ENCODE data around the gene TULP1. TPM values are rescaled to one million over a fixed set of nuclear protein-coding genes. Genes with fewer than 3 reads are reported as not detected.

TULP1 gene
- total RNA-seq, 1 experiment from 2014 or later, result not detected

- H2AK5ac ChIP-seq (ENCODE audit: insufficient read length, low read length), result no peak overlapping the region
- H3K23me2 ChIP-seq (ENCODE audit: insufficient read length, low read depth, low read length, poor library complexity, severe bottlenecking), result peaks cover 16% of the 10 kb centered on the region
- no peak overlapping the region for H3K56ac ChIP-seq (ENCODE audit: insufficient read length, low read depth, low read length)
- no peak overlapping the region for H2BK12ac ChIP-seq (ENCODE audit: insufficient read length, low read depth, low read length)
- H3K18ac ChIP-seq (ENCODE audit: insufficient read length, low read depth, low read length), result no peak overlapping the region
- no peak overlapping the region for H2BK15ac ChIP-seq (ENCODE audit: low read depth, low read length)
- H2BK120ac ChIP-seq (ENCODE audit: low read depth, low read length, poor library complexity, severe bottlenecking), result no peak overlapping the region
- H4K5ac ChIP-seq (ENCODE audit: insufficient read length, low read depth, low read length), result no peak overlapping the region
- Mint-ChIP-seq H3K27ac (peak overlapping the region; percentile 7 to 68 (median 39); a peak in 3 of 7 replicates), H3K9me3 (no peaks in the 10 kb centered on the region), H3K4me1 (peaks cover 59 to 67% of the 10 kb centered on the region in 2 experiments), H3K36me3 (ENCODE audit: insufficient read depth in 1 of 3, low read depth in 3 of 3) (no peaks in the 10 kb centered on the region; a peak in 1 of 7 replicates), H3K27me3 (ENCODE audit: low read depth) (peaks cover 13% of the 10 kb centered on the region), H3K4me3 (peak overlapping the region in 1 of 2 experiments; percentile 58; a peak in 4 of 5 replicates)
- peaks cover 15% of the 10 kb centered on the region; the same call in 1 of the 2 replicates for H3K4me1 ChIP-seq (ENCODE audit: insufficient read depth, low read length)
- no peak overlapping the region for H3K4ac ChIP-seq (ENCODE audit: low read depth, low read length)
- no peak for DNase-seq
- H2BK5ac ChIP-seq (ENCODE audit: insufficient read length, low read length), result no peak overlapping the region
- H3K9ac ChIP-seq (ENCODE audit: extremely low read depth, insufficient read length, low read length), result no peak overlapping the region
- H3K14ac ChIP-seq (ENCODE audit: insufficient read depth, low read length), result no peak overlapping the region
- H4K8ac ChIP-seq (replicated peaks; ENCODE audit: insufficient read length, low read depth, low read length), result no peak overlapping the region
- no peak overlapping the region for H4K91ac ChIP-seq (ENCODE audit: insufficient read length, low read depth, low read length)
- H4K20me1 ChIP-seq (ENCODE audit: control insufficient read depth, insufficient read depth, insufficient read length), result peaks cover 3% of the 10 kb centered on the region
- no peaks in the 10 kb centered on the region for H3K79me1 ChIP-seq (ENCODE audit: insufficient read depth, low read depth, low read length, poor library complexity, severe bottlenecking)
- no peak overlapping the region for H2AFZ ChIP-seq (ENCODE audit: low read length)
- WGBS (ENCODE audit: extremely low coverage, insufficient read length, low lambda C conversion rate), result no CpG with 5 or more reads among the region's 7 CpGs
- peaks cover 2% of the 10 kb centered on the region; the same call in 1 of the 2 replicates for H3K79me2 ChIP-seq (ENCODE audit: insufficient read depth, low read length)
- no peaks in the 10 kb centered on the region; the same call in 1 of the 2 replicates for H3K27me3 ChIP-seq (ENCODE audit: insufficient read depth, low read length)
- no peak overlapping the region for H3K23ac ChIP-seq (ENCODE audit: insufficient read length, low read depth, low read length)
- TF ChIP-seq CTCF (conservative IDR thresholded peaks at IDR 0.05), result no peak
- no peak overlapping the region for H3K4me2 ChIP-seq (ENCODE audit: insufficient read depth, insufficient read length, low read length)
- H3K9me3 ChIP-seq (ENCODE audit: control insufficient read depth, low read depth, low read length), result no peaks in the 10 kb centered on the region
- H2BK20ac ChIP-seq (ENCODE audit: low read depth, low read length, poor library complexity, severe bottlenecking), result no peak overlapping the region
- no peak overlapping the region for H3T11ph ChIP-seq (ENCODE audit: low read length)
- H3K27ac ChIP-seq (ENCODE audit: insufficient read length, low read depth, low read length), result no peak overlapping the region
These were observed 19.8 kb downstream of the TULP1 start for GRCh38 chr6:35492974-35493284.
